ENCODE results near the gene IRF8. TPM values are rescaled to one million over a fixed set of nuclear protein-coding genes. Genes with fewer than 3 reads are reported as not detected.

Gene IRF8
- total and polyA plus RNA-seq, 12 donors, result 0.72 to 29.4 (median 2.1) TPM

DNA sequence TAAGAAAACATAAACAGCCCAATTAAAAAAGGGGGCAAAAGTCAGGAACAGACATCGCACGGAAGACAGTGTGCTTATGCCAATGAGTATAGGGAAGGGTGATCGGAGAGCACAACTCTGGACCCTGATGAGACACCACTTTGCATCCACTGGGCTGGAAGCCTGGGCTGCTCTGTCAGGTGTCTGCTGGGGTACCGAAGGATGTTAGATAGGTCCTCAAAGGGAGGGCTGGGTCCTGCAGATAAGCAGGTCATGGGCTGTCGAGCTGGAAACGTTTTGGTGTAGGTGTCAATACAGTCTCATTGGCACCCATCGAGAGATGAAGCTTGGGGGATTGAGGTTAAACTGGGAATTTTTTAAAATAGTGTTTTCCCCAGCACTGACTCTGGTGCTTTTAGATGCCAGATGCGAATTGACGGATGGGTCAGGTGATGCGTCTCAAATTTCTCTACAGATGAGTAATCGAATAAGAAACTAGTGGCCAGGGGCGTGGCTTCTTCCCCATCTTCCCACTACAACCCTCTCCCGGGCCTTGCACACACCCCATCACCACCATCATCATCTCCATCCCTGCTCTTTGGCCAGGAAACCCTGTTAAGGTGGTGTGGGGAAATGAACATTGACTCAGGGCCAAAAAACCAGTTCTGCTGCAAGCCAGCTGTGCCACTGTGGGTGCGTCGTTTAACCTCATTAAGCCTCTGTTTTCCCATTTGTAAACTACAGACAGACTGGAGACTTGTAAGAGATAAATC, 47.8 kb upstream of the IRF8 start:
- no peaks in the 10 kb centered on the region for H3K36me3 ChIP-seq
- peaks cover 0 to 50% (median 31%) of the 10 kb centered on the region in 7 donors for H3K27me3 ChIP-seq
- WGBS, 2 donors, result 72 to 73% methylated on average over 15 of the region's 15 CpGs
- DNase-seq (no peak), ATAC-seq (no peak)
- TF ChIP-seq, protein P1, sequence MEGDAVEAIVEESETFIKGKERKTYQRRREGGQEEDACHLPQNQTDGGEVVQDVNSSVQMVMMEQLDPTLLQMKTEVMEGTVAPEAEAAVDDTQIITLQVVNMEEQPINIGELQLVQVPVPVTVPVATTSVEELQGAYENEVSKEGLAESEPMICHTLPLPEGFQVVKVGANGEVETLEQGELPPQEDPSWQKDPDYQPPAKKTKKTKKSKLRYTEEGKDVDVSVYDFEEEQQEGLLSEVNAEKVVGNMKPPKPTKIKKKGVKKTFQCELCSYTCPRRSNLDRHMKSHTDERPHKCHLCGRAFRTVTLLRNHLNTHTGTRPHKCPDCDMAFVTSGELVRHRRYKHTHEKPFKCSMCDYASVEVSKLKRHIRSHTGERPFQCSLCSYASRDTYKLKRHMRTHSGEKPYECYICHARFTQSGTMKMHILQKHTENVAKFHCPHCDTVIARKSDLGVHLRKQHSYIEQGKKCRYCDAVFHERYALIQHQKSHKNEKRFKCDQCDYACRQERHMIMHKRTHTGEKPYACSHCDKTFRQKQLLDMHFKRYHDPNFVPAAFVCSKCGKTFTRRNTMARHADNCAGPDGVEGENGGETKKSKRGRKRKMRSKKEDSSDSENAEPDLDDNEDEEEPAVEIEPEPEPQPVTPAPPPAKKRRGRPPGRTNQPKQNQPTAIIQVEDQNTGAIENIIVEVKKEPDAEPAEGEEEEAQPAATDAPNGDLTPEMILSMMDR (IDR thresholded peaks at IDR 0.05), result no peak
- intact Hi-C loops (cut with DNase I), result no loop called here
- H3K4me1 ChIP-seq, result peaks cover 0 to 47% (median 0%) of the 10 kb centered on the region in 9 donors
- H3K27ac ChIP-seq, result no peak overlapping the region
- no peak overlapping the region for H3K4me3 ChIP-seq
- H3K9me3 ChIP-seq, result peaks cover 0 to 4% (median 0%) of the 10 kb centered on the region in 11 donors

DNA sequence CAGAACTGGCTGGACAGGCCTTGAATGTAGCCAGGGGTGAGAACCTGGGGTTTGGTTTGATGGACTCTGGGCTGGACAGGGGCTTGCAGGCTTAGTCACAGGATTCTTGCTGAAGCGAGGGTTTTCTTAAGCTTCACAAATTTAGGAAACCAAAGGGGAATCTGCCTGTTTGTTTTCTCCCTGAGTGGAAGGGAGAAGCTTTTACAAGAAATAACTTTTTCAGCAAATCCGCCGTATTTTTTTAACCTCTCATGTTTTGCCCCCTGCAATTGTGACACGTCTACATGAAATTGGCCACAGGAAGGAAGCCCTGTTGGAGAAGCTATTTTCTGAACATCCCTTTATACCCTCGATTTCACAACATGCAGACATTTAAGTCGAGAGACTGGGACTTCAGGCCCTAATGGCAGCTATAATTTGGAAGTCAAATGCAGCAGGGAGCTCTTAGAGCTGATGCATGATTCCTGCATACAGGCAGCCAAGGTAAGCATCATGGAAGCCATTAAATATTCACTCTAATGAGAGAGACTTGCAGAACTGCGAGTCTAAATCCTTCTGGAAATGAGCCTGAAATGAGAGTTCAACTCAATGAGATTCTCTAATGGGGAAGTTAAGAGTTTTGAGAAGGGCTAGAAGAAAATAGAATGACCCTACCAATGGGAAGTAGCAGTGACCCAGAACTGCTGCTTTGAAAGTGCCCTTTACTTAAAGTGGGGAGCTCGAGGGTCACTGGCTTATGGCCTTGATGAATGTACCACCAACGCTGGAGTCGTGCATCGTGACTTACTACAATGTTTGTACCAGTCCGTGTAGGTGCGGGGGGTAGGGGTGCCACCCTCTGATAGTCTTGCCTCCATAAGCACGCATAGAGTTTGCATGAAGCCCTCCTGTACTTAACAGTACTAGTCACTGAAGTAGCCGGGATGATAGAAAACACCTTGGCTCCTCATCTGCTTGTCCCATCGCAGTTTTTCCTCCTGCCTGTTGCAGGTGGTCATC, 45.1 kb upstream of the IRF8 start:
- intact Hi-C loops (cut with DNase I), result no loop called here
- Histone ChIP-seq H3K36me3 (no peaks in the 10 kb centered on the region), H3K4me1 (peaks cover 0 to 47% (median 0%) of the 10 kb centered on the region in 9 donors), H3K9me3 (peaks cover 0 to 4% (median 0%) of the 10 kb centered on the region in 11 donors), H3K27ac (peak overlapping the region in 2 of 10 donors; percentile 15 to 46), H3K27me3 (peaks cover 0 to 40% (median 27%) of the 10 kb centered on the region in 7 donors), H3K4me3 (no peak overlapping the region)
- TF ChIP-seq, protein P1 (IDR thresholded peaks at IDR 0.05), result no peak
- DNase-seq (no peak), ATAC-seq (peak in 3 of 8 donors; percentile 28 to 44 (median 38))
- 71 to 77% methylated on average over 16 of the region's 16 CpGs for WGBS, 2 donors

DNA sequence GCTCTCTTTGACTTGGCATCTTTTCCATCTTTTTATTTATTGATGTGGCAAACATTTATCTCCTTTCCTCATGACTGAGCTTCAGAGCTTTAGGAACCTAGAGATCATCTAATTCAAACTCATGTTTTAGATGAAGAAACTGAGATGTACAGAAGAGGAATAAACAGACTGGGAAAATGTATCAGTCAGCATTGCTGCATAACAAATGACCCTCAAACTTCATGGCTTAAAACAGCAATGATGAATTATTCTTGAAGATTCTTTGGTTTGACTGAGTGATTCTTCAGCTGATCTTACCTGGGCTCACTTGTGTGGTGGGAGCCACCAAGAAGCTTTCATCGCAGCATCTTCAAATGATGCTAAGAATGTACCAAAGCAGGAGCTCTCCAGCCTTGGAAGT, 44.0 kb upstream of the IRF8 start:
- no peak for DNase-seq
- TF ChIP-seq, protein P1 (IDR thresholded peaks at IDR 0.05), result no peak
- Histone ChIP-seq H3K9me3 (peaks cover 0 to 4% (median 0%) of the 10 kb centered on the region in 11 donors), H3K4me3 (no peak overlapping the region), H3K27me3 (peaks cover 0 to 39% (median 33%) of the 10 kb centered on the region in 7 donors), H3K36me3 (no peaks in the 10 kb centered on the region), H3K27ac (peak overlapping the region in 1 of 10 donors; percentile 46), H3K4me1 (peaks cover 0 to 56% (median 0%) of the 10 kb centered on the region in 9 donors)
- 96 to 98% methylated on average over 1 of the region's 1 CpG for WGBS, 2 donors
- intact Hi-C loops (cut with DNase I), result no loop called here
- ATAC-seq, result no peak

DNA sequence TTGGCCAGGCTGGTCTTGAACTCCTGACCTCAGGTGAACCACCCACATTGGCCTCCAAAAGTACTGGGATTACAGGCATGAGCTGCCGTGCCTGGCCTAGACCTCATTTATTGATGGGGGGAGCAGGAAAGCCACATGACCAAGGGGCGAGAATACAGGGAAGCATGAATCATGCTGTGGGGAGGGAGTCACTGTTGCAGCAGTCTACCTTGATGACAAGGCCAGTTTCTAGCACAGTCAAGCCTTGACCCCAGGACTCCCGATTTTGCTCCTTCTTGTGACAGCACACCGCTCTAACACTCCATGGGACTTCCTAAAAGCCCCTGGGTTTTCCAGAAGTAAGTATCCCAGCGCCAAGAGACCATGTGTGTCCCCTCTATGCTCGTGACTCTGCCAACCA, 42.9 kb upstream of the IRF8 start:
- Histone ChIP-seq H3K4me3 (no peak overlapping the region), H3K4me1 (peaks cover 0 to 55% (median 0%) of the 10 kb centered on the region in 9 donors), H3K36me3 (no peaks in the 10 kb centered on the region), H3K9me3 (peaks cover 0 to 4% (median 0%) of the 10 kb centered on the region in 11 donors), H3K27ac (no peak overlapping the region), H3K27me3 (peaks cover 0 to 39% (median 25%) of the 10 kb centered on the region in 7 donors)
- DNase-seq (no peak), ATAC-seq (no peak)
- intact Hi-C loops (cut with DNase I), result no loop called here
- TF ChIP-seq, protein P1 (IDR thresholded peaks at IDR 0.05), result no peak
- WGBS, 2 donors, result 83 to 86% methylated on average over 6 of the region's 6 CpGs

All from heart right ventricle (tissue), 16 donors.